Suppressor macrophage treated with lipopolysaccharide for 4 hours (primary cell): ENCODE results near the gene DCN.
"Not testable (repeated sequence)": the region's sequence is repeated elsewhere in the genome, so short reads cannot be mapped to it uniquely, and the experiment has no call there.

Source experiments
- DNase-seq: peaks from one replicate; pipeline ENCODE4 v3.0.0-alpha.2; 2020

DCN gene

GRCh38 chr12:91182636-91183455, at the start of gene DCN:
Gene DCN, minus strand, starts transcription at chr12:91182817. Its CDS starts 4,265 bp downstream, at chr12:91178552.
- DNase-seq = no peak

GRCh38 chr12:91230841-91231240, 48.2 kb upstream of the DCN start:
- DNase-seq = no peak

GRCh38 chr12:91226951-91227350, 44.3 kb upstream of the DCN start:
- DNase-seq = no peak

GRCh38 chr12:91225316-91225715, 42.7 kb upstream of the DCN start:
- no peak for DNase-seq

GRCh38 chr12:91224401-91224800, 41.8 kb upstream of the DCN start:
- no peak for DNase-seq

GRCh38 chr12:91222746-91223145, 40.1 kb upstream of the DCN start:
- no peak for DNase-seq

- no peak for DNase-seq
These were observed 37.3 kb upstream of the DCN start for GRCh38 chr12:91219919-91220318.

GRCh38 chr12:91219511-91219910, 36.9 kb upstream of the DCN start:
- peak; percentile 3 for DNase-seq

GRCh38 chr12:91216871-91217270, 34.3 kb upstream of the DCN start:
- no peak for DNase-seq

GRCh38 chr12:91215940-91216454, 33.4 kb upstream of the DCN start:
- DNase-seq = no peak

- no peak for DNase-seq
These were observed 29.2 kb upstream of the DCN start for GRCh38 chr12:91211866-91212265.

GRCh38 chr12:91210618-91211017, 28.0 kb upstream of the DCN start:
- no peak for DNase-seq

GRCh38 chr12:91210144-91210543, 27.5 kb upstream of the DCN start:
- DNase-seq = no peak

- DNase-seq = not testable (repeated sequence)
These were observed 24.7 kb upstream of the DCN start for GRCh38 chr12:91207301-91207700.

- DNase-seq = no peak
These were observed 23.2 kb upstream of the DCN start for GRCh38 chr12:91205811-91206210.

GRCh38 chr12:91204421-91204820, 21.8 kb upstream of the DCN start:
- no peak for DNase-seq

- DNase-seq = no peak
These were observed 21.0 kb upstream of the DCN start for GRCh38 chr12:91203610-91204009.

GRCh38 chr12:91202390-91202789, 19.8 kb upstream of the DCN start:
- no peak for DNase-seq

- no peak for DNase-seq
These were observed 13.8 kb upstream of the DCN start for GRCh38 chr12:91196436-91196835.

GRCh38 chr12:91194500-91194899, 11.9 kb upstream of the DCN start:
- no peak for DNase-seq

GRCh38 chr12:91191513-91192111, 9.0 kb upstream of the DCN start:
- DNase-seq = no peak

- no peak for DNase-seq
These were observed 6.9 kb upstream of the DCN start for GRCh38 chr12:91189516-91189915.

- no peak for DNase-seq
These were observed 6.2 kb upstream of the DCN start for GRCh38 chr12:91188778-91189177.

- no peak for DNase-seq
These were observed 3.5 kb upstream of the DCN start for GRCh38 chr12:91186156-91186555.
